Uterus (tissue), 2 donors: ENCODE results near the gene BACE2.

ENCODE experiments used
- CTCF ChIP-seq, 4 experiments: fragments of 200-600 bp in 2 of 4; fragments of 450-650 bp in 2 of 4; sonication (generic) in 2 of 4; IDR thresholded peaks; one replicate each; pipeline ENCODE4 v1.5.1; 2016 to 2019; ENCODE audit warnings: antibody characterized with exemption in 4 of 4, mild to moderate bottlenecking in 2 of 4, moderate library complexity in 1 of 4
- POLR2A ChIP-seq, 2 donors: fragments of 450-650 bp; IDR thresholded peaks; one replicate each; pipeline ENCODE4 v1.6.1; 2016; ENCODE audit warnings: antibody characterized with exemption in 2 of 2, mild to moderate bottlenecking in 1 of 2, moderate library complexity in 1 of 2

- TF ChIP-seq CTCF (IDR thresholded peaks at IDR 0.05) (no peak), POLR2A (IDR thresholded peaks at IDR 0.05) (no peak)
Observed at GRCh38 chr21:41199588-41199987, 31.6 kb downstream of the BACE2 start.
